HEK293 (cell line): ENCODE data around the gene UBTD1.

Experiments used
- CTCF ChIP-seq: fragments of 450-650 bp; formaldehyde crosslinking; IDR thresholded peaks from 2 replicates; pipeline ENCODE4 v1.5.1; 2016; ENCODE audit warnings: missing biosample characterization, missing genetic modification characterization
- ELK4 ChIP-seq: IDR thresholded peaks from 2 replicates; pipeline ENCODE4 v1.6.1; 2011; ENCODE audit warnings: mild to moderate bottlenecking, low read depth, low read length, borderline replicate concordance
- KLF9 ChIP-seq: fragments of 450-650 bp; formaldehyde crosslinking; IDR thresholded peaks from 2 replicates; pipeline ENCODE4 v1.5.1; 2016; ENCODE audit warnings: missing biosample characterization, missing genetic modification characterization, low read depth
- MEIS1 ChIP-seq: sonication (generic); formaldehyde crosslinking; IDR thresholded peaks from 2 replicates; pipeline ENCODE4 v1.8.1; 2022; ENCODE audit warnings: missing genetic modification reagents, mild to moderate bottlenecking, borderline replicate concordance
- MYNN ChIP-seq: fragments of 450-650 bp; formaldehyde crosslinking; IDR thresholded peaks from 2 replicates; pipeline ENCODE4 v1.5.1; 2016; ENCODE audit warnings: missing biosample characterization, missing genetic modification characterization, borderline replicate concordance
- REST ChIP-seq: fragments of 450-650 bp; formaldehyde crosslinking; IDR thresholded peaks from 2 replicates; pipeline ENCODE4 v1.5.1; 2016; ENCODE audit warnings: missing biosample characterization, missing genetic modification characterization
- YY1 ChIP-seq: fragments of 450-650 bp; formaldehyde crosslinking; IDR thresholded peaks from 2 replicates; pipeline ENCODE4 v1.5.1; 2018; ENCODE audit warnings: missing biosample characterization, missing genetic modification characterization
- ZBTB1 ChIP-seq: fragments of 450-650 bp; formaldehyde crosslinking; IDR thresholded peaks from 2 replicates; pipeline ENCODE4 v1.5.1; 2016; ENCODE audit warnings: missing biosample characterization, missing genetic modification characterization
- ZNF324 ChIP-seq: fragments of 450-650 bp; formaldehyde crosslinking; IDR thresholded peaks from 2 replicates; pipeline ENCODE4 v1.5.1; 2016; ENCODE audit warnings: missing biosample characterization, missing genetic modification characterization
- ZNF530 ChIP-seq: fragments of 450-650 bp; formaldehyde crosslinking; IDR thresholded peaks from 2 replicates; pipeline ENCODE4 v1.5.1; 2016; ENCODE audit warnings: low read depth, missing biosample characterization, missing genetic modification characterization
- ZNF621 ChIP-seq: fragments of 450-650 bp; formaldehyde crosslinking; IDR thresholded peaks from 2 replicates; pipeline ENCODE4 v1.5.1; 2017; ENCODE audit warnings: missing biosample characterization, missing genetic modification characterization
- ZNF692 ChIP-seq: fragments of 450-650 bp; formaldehyde crosslinking; IDR thresholded peaks from 2 replicates; pipeline ENCODE4 v1.5.1; 2016; ENCODE audit warnings: missing biosample characterization, missing genetic modification characterization
- TF ChIP-seq, protein P1 (sequence below): fragments of 450-650 bp; formaldehyde crosslinking; IDR thresholded peaks from 2 replicates; pipeline ENCODE4 v1.5.1; 2016; ENCODE audit warnings: missing biosample characterization, missing genetic modification characterization

DNA sequence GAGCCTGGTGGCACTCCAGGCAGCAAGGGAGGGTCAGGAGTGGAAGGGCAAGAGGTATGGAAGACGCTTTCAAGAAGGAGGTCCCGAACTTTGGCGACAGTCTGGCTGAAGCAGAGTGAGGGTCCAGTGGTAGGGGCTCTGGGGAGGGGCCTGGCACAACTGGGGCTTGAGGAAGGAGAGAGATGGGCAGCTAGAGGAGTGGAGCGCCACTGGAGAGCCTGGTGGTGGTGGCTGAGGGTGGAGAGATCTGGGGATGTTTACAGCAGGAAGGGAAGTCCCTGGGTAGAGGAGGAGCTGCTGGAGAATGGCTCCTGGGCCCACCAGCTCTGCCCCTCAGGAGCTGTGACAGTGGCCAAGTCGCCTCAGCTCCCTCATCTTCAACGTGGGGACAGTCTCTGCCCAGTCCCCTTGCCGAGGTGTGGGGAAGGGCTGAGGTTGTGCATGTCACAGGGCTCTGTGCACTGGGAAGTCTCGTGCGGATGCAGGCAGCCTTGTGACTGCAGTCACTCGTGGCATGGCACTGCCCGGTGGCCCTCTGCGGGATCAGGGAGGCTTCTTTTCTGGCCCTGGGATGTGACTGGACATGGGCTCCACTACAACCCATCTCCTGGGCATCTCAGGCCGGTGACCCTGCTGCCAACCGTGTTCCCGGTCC is 18.5 kb downstream of the UBTD1 start:
- TF ChIP-seq MEIS1 (CRISPR knock-in tag) (no peak), CTCF (tag by site-specific recombination) (no peak), REST (tag by site-specific recombination) (no peak), ZBTB1 (tag by site-specific recombination) (no peak), KLF9 (no peak), MYNN (tag by site-specific recombination) (no peak), ZNF692 (tag by site-specific recombination) (no peak), ZNF621 (tag by site-specific recombination) (no peak), YY1 (no peak), ZNF530 (tag by site-specific recombination) (no peak), ZNF324 (no peak), ELK4 (no peak)
- TF ChIP-seq, protein P1, sequence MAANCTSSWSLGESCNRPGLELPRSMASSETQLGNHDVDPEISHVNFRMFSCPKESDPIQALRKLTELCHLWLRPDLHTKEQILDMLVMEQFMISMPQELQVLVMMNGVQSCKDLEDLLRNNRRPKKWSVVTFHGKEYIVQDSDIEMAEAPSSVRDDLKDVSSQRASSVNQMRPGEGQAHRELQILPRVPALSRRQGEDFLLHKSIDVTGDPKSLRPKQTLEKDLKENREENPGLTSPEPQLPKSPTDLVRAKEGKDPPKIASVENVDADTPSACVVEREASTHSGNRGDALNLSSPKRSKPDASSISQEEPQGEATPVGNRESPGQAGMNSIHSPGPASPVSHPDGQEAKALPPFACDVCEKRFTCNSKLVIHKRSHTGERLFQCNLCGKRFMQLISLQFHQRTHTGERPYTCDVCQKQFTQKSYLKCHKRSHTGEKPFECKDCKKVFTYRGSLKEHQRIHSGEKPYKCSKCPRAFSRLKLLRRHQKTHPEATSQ (tag by site-specific recombination), result no peak
